Endodermal cell (in vitro differentiated cells): Measurements from ENCODE around the gene ZNF19. TPM values are rescaled to one million over a fixed set of nuclear protein-coding genes. Genes with fewer than 3 reads are reported as not detected.

Experiments used
- DNase-seq: peaks from one replicate; pipeline ENCODE4 v3.0.0-alpha.2; 2017
- H3K27ac ChIP-seq: 2 replicates; pipeline ENCODE4 v1.5.1; 2013; ENCODE audit warnings: mild to moderate bottlenecking, low read depth, low read length, moderate library complexity
- H3K27me3 ChIP-seq: 2 replicates; pipeline ENCODE4 v1.6.1; 2013; ENCODE audit warnings: mild to moderate bottlenecking, low read length, moderate library complexity; ENCODE audit not compliant: insufficient read depth, control insufficient read depth, poor library complexity, severe bottlenecking
- H3K36me3 ChIP-seq: 2 replicates; pipeline ENCODE4 v1.7.0; 2013; ENCODE audit warnings: mild to moderate bottlenecking, low read length, moderate library complexity; ENCODE audit not compliant: control insufficient read depth, insufficient read depth
- H3K4me1 ChIP-seq: one replicate; pipeline ENCODE4 v1.7.0; 2013; ENCODE audit warnings: low read length; ENCODE audit not compliant: control insufficient read depth, insufficient read depth
- H3K4me3 ChIP-seq: 2 replicates; pipeline ENCODE4 v1.5.1; 2013; ENCODE audit warnings: mild to moderate bottlenecking, low read length, moderate library complexity
- H3K9ac ChIP-seq: 2 replicates; pipeline ENCODE4 v1.6.1; 2013; ENCODE audit warnings: mild to moderate bottlenecking, low read length, moderate library complexity; ENCODE audit not compliant: poor library complexity, severe bottlenecking; ENCODE audit errors: extremely low read depth
- H3K9me3 ChIP-seq: 2 replicates; pipeline ENCODE4 v1.6.1; 2013; ENCODE audit warnings: mild to moderate bottlenecking, low read length, moderate library complexity; ENCODE audit not compliant: control insufficient read depth
- H3K27ac Mint-ChIP-seq: 2 replicates; pipeline ENCODE4 v1.8.0; 2020; ENCODE audit warnings: mixed read lengths
- H3K27me3 Mint-ChIP-seq: 2 replicates; pipeline ENCODE4 v1.8.0; 2021; ENCODE audit warnings: mild to moderate bottlenecking, mixed read lengths; ENCODE audit not compliant: insufficient read depth
- H3K36me3 Mint-ChIP-seq: 2 replicates; pipeline ENCODE4 v1.8.0; 2020; ENCODE audit warnings: low read depth, mixed read lengths
- H3K4me1 Mint-ChIP-seq: 2 replicates; pipeline ENCODE4 v1.8.0; 2020; ENCODE audit warnings: mixed read lengths
- H3K4me3 Mint-ChIP-seq: 2 replicates; pipeline ENCODE4 v1.8.0; 2020; ENCODE audit warnings: mild to moderate bottlenecking, moderate library complexity, mixed read lengths
- H3K9me3 Mint-ChIP-seq: 2 replicates; pipeline ENCODE4 v1.8.0; 2020; ENCODE audit warnings: mild to moderate bottlenecking, mixed read lengths
- CTCF ChIP-seq: fragments of 200-600 bp; sonication (generic); conservative IDR thresholded peaks from 2 replicates; pipeline ENCODE4 v1.5.0; 2021; ENCODE audit warnings: antibody characterized with exemption, mild to moderate bottlenecking
- WGBS, 2 experiments: methylation state at CpG; one replicate each; pipeline versions ENCODE4 v1.1.5 to v1.1.7; 2013; ENCODE audit warnings: missing lambda C conversion rate in 2 of 2, mixed read lengths in 1 of 2; ENCODE audit not compliant: insufficient coverage in 1 of 2, insufficient read length in 1 of 2; 5-methylcytosine and 5-hydroxymethylcytosine counted together
- total RNA-seq, 2 donors: library from RNA; stranded (reverse); fragmentation: NEBNext Ultra II Directional in 1 of 2; extraction: Animal tissue kit (Norgen Biotek cat#: 25700) in 1 of 2; gene quantifications; 2 replicates in 1 of 2; 3 replicates in 1 of 2; pipeline ENCODE4 v1.2.1, GENCODE V29; 2021

ZNF19 gene
- total RNA-seq, 2 donors from 2014 or later: 5.8 to 8.5 TPM

DNA sequence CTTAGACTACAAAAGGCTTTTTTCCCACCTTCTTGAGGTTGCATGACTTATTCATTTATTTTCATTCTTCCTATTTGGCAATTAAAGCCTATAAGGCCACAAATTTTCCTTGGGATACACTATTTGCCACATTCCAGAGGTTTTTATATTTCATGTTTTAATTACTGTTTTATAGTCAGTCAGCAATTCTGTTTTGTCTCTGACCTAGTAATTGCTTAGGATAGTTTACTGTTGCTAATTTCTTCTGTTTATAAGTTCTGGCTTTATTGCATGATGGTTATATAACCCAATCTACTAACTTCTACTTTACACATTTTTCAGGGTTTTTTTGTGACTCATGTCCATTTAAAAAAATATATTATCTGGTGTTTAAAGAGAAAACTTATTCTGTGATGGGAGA is 29.6 kb downstream of the ZNF19 start:
- Mint-ChIP-seq H3K4me3 (no peak overlapping the region), H3K27ac (no peak overlapping the region), H3K9me3 (no peaks in the 10 kb centered on the region), H3K4me1 (peaks cover 6% of the 10 kb centered on the region), H3K27me3 (no peaks in the 10 kb centered on the region), H3K36me3 (peaks cover 18% of the 10 kb centered on the region)
- no peak for DNase-seq
- no peaks in the 10 kb centered on the region for H3K36me3 ChIP-seq
- H3K9ac ChIP-seq: no peak overlapping the region
- no peak overlapping the region for H3K27ac ChIP-seq
- no peaks in the 10 kb centered on the region for H3K9me3 ChIP-seq
- H3K4me3 ChIP-seq: no peak overlapping the region
- no peak for TF ChIP-seq CTCF
- no peaks in the 10 kb centered on the region for H3K4me1 ChIP-seq
- H3K27me3 ChIP-seq: no peaks in the 10 kb centered on the region

- peaks cover 14% of the 10 kb centered on the region for H3K9me3 Mint-ChIP-seq
- Histone ChIP-seq H3K9me3 (peaks cover 11% of the 10 kb centered on the region), H3K4me3 (no peak overlapping the region), H3K9ac (no peak overlapping the region), H3K36me3 (peaks cover 22% of the 10 kb centered on the region), H3K4me1 (no peaks in the 10 kb centered on the region), H3K27me3 (no peaks in the 10 kb centered on the region), H3K27ac (no peak overlapping the region)
- WGBS, 2 experiments: 94 to 96% methylated on average over 2 to 4 of the region's 4 CpGs
- no peak for DNase-seq
- no peak overlapping the region for H3K27ac Mint-ChIP-seq
- H3K27me3 Mint-ChIP-seq: no peaks in the 10 kb centered on the region
- TF ChIP-seq CTCF: no peak
- H3K36me3 Mint-ChIP-seq: peaks cover 43% of the 10 kb centered on the region
- no peaks in the 10 kb centered on the region for H3K4me1 Mint-ChIP-seq
- H3K4me3 Mint-ChIP-seq: no peak overlapping the region
Observed at GRCh38 chr16:71456801-71457200, 32.3 kb downstream of the ZNF19 start.

GRCh38 chr16:71453036-71453435 is 36.1 kb downstream of the ZNF19 start:
- no peak overlapping the region for H3K4me3 Mint-ChIP-seq
- peaks cover 51% of the 10 kb centered on the region for H3K9me3 Mint-ChIP-seq
- no peak overlapping the region for H3K27ac ChIP-seq

More at GRCh38 chr16:71453036-71453435, 36.1 kb downstream of the ZNF19 start:
- DNase-seq: no peak
- Histone ChIP-seq H3K27me3 (no peaks in the 10 kb centered on the region), H3K4me1 (no peaks in the 10 kb centered on the region), H3K4me3 (no peak overlapping the region), H3K9me3 (peaks cover 49% of the 10 kb centered on the region), H3K36me3 (peaks cover 60% of the 10 kb centered on the region), H3K9ac (no peak overlapping the region)
- Mint-ChIP-seq H3K36me3 (peaks cover 81% of the 10 kb centered on the region), H3K4me1 (no peaks in the 10 kb centered on the region), H3K27ac (no peak overlapping the region), H3K27me3 (no peaks in the 10 kb centered on the region)
- no peak for TF ChIP-seq CTCF
